Transverse colon (tissue), 4 donors: ENCODE results near the gene NECTIN1. TPM values are rescaled to one million over a fixed set of nuclear protein-coding genes. Genes with fewer than 3 reads are reported as not detected.

Experiments used
- DNase-seq: peaks from one replicate; pipeline ENCODE4 v3.0.0-alpha.2; 2019
- H3K27ac ChIP-seq, 4 donors: fragments of 200-600 bp; sonication (generic); 2 replicates each; pipeline ENCODE4 v1.5.1; 2016 to 2018; ENCODE audit warnings: inconsistent platforms in 4 of 4
- H3K27me3 ChIP-seq: fragments of 200-600 bp; sonication (generic); 2 replicates; pipeline ENCODE4 v1.5.1; 2017; ENCODE audit warnings: inconsistent platforms
- H3K36me3 ChIP-seq, 4 donors: fragments of 200-600 bp; sonication (generic); 2 replicates each; pipeline ENCODE4 v1.5.1; 2017 to 2019; ENCODE audit warnings: inconsistent platforms in 4 of 4
- H3K4me1 ChIP-seq, 4 donors: fragments of 200-600 bp; sonication (generic); 2 replicates each; pipeline ENCODE4 v1.5.1; 2017 to 2020; ENCODE audit warnings: inconsistent platforms in 4 of 4
- H3K4me3 ChIP-seq, 4 donors: fragments of 200-600 bp; sonication (generic); 1 replicate in 1 of 4; 2 replicates in 3 of 4; pipeline versions ENCODE4 v1.5.1 to v1.6.1; 2017 to 2019; ENCODE audit warnings: inconsistent platforms in 4 of 4
- H3K9me3 ChIP-seq, 2 donors: fragments of 200-600 bp; sonication (generic); 2 replicates each; pipeline ENCODE4 v1.5.1; 2017 to 2019; ENCODE audit warnings: inconsistent platforms in 2 of 2
- EP300 ChIP-seq: sonication (generic); formaldehyde crosslinking; IDR thresholded peaks from one replicate; pipeline ENCODE4 v1.6.1; 2017; ENCODE audit warnings: antibody characterized with exemption, low read depth
- POLR2A ChIP-seq: fragments of 450-650 bp; IDR thresholded peaks from one replicate; pipeline ENCODE4 v1.6.1; 2016; ENCODE audit warnings: antibody characterized with exemption, mild to moderate bottlenecking, moderate library complexity
- POLR2AphosphoS5 ChIP-seq, 3 donors: sonication (generic); formaldehyde crosslinking; IDR thresholded peaks; one replicate each; pipeline ENCODE4 v1.6.1; 2016; ENCODE audit warnings: antibody characterized with exemption in 3 of 3
- WGBS, 2 donors: methylation state at CpG; one replicate each; pipeline ENCODE4 v1.1.5; 2018; ENCODE audit warnings: low coverage in 1 of 2; 5-methylcytosine and 5-hydroxymethylcytosine counted together
- in situ Hi-C, 4 donors: fragments of 200-750 bp; cut with MboI; loops; one replicate each; pipeline versions ENCODE4 v1.15.0 to v1.15.1; 2017; ENCODE audit warnings: low sequenced_read_pairs in 3 of 4, low pct_ligation_motif_present in 1 of 4, low pct_unique_long_range_greater_than_20kb in 1 of 4
- intact Hi-C: fragments of 100-400 bp; cut with DNase I; formaldehyde crosslinking; loops from one replicate; pipeline ENCODE4 v1.15.1; 2023; ENCODE audit warnings: low total_unique reads
- total RNA-seq, 4 donors: library from RNA; depleted of rRNA; stranded (reverse); fragments of >200 nt; gene quantifications; one replicate each; pipeline ENCODE4 v1.1.0, GENCODE V29; 2016
- TF ChIP-seq, protein P1 (sequence below), 5 experiments: fragments of 200-600 bp in 3 of 5; fragments of 450-650 bp in 2 of 5; sonication (generic) in 3 of 5; IDR thresholded peaks; 1 replicate in 2 of 5; 2 replicates in 3 of 5; pipeline ENCODE4 v1.5.1; 2016 to 2017; ENCODE audit warnings: antibody characterized with exemption in 5 of 5, inconsistent platforms in 3 of 5, mild to moderate bottlenecking in 2 of 5, moderate library complexity in 1 of 5

The NECTIN1 gene
- total RNA-seq, 4 donors from 2014 or later, result 11.0 to 71.2 (median 12.6) TPM

DNA sequence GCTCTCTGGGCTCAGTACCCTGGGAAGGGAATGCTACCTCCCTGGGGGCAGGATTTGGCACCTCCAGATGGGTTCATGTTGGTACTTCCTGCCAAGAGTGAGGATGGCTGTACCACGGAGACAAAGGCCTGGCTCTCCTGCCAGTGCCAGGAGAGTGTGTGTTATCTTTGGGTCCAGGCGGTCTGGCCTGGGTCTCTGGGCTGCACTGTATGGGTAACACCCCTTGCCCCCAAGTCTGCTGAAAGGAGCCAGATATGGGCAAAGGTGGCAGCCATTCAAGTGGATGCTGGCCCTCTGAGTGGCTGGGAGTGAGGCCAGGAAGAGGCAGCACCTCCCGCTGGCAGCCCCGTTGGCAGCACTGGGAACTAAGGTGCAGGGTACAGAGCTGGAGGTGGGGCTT is 91.5 kb downstream of the NECTIN1 start:
- H3K36me3 ChIP-seq, result no peaks in the 10 kb centered on the region
- intact Hi-C loops, result no loop called here
- H3K9me3 ChIP-seq, result no peaks in the 10 kb centered on the region
- H3K27me3 ChIP-seq, result no peaks in the 10 kb centered on the region
- in situ Hi-C loops, result no loop called here
- 85% methylated on average over 4 of the region's 4 CpGs; no CpG with 5 or more reads in 1 of the 2 donors for WGBS, 2 donors
- H3K4me3 ChIP-seq, result no peak overlapping the region
- no peak overlapping the region for H3K27ac ChIP-seq
- H3K4me1 ChIP-seq, result no peaks in the 10 kb centered on the region
- DNase-seq, result no peak
- no peak for TF ChIP-seq POLR2A
- TF ChIP-seq POLR2AphosphoS5 (IDR thresholded peaks at IDR 0.05), result no peak
- TF ChIP-seq, protein P1, sequence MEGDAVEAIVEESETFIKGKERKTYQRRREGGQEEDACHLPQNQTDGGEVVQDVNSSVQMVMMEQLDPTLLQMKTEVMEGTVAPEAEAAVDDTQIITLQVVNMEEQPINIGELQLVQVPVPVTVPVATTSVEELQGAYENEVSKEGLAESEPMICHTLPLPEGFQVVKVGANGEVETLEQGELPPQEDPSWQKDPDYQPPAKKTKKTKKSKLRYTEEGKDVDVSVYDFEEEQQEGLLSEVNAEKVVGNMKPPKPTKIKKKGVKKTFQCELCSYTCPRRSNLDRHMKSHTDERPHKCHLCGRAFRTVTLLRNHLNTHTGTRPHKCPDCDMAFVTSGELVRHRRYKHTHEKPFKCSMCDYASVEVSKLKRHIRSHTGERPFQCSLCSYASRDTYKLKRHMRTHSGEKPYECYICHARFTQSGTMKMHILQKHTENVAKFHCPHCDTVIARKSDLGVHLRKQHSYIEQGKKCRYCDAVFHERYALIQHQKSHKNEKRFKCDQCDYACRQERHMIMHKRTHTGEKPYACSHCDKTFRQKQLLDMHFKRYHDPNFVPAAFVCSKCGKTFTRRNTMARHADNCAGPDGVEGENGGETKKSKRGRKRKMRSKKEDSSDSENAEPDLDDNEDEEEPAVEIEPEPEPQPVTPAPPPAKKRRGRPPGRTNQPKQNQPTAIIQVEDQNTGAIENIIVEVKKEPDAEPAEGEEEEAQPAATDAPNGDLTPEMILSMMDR (IDR thresholded peaks at IDR 0.05), result no peak
- no peak for TF ChIP-seq EP300

- intact Hi-C loops, result no loop called here
- WGBS, 2 donors, result 90 to 94% methylated on average over 3 to 8 of the region's 8 CpGs
- Histone ChIP-seq H3K4me1 (no peaks in the 10 kb centered on the region), H3K36me3 (no peaks in the 10 kb centered on the region), H3K27me3 (no peaks in the 10 kb centered on the region), H3K27ac (no peak overlapping the region), H3K4me3 (no peak overlapping the region), H3K9me3 (no peaks in the 10 kb centered on the region)
- TF ChIP-seq POLR2AphosphoS5 (IDR thresholded peaks at IDR 0.05), result no peak
- TF ChIP-seq, protein P1 (IDR thresholded peaks at IDR 0.05), result no peak
- TF ChIP-seq EP300, result no peak
- no peak for TF ChIP-seq POLR2A
- in situ Hi-C loops, result no loop called here
- no peak for DNase-seq
Measured at GRCh38 chr11:119635776-119636175, 93.2 kb downstream of the NECTIN1 start.

GRCh38 chr11:119635041-119635740 is 93.8 kb downstream of the NECTIN1 start:
- TF ChIP-seq POLR2A, result no peak
- TF ChIP-seq, protein P1 (IDR thresholded peaks at IDR 0.05), result no peak
- TF ChIP-seq POLR2AphosphoS5 (IDR thresholded peaks at IDR 0.05), result no peak
- TF ChIP-seq EP300, result no peak
- WGBS, 2 donors, result 78% methylated on average over 19 of the region's 21 CpGs; no CpG with 5 or more reads in 1 of the 2 donors
- Histone ChIP-seq H3K36me3 (no peaks in the 10 kb centered on the region), H3K27me3 (no peaks in the 10 kb centered on the region), H3K9me3 (no peaks in the 10 kb centered on the region), H3K27ac (no peak overlapping the region), H3K4me3 (no peak overlapping the region), H3K4me1 (no peaks in the 10 kb centered on the region)
- no peak for DNase-seq
- in situ Hi-C loops, result no loop called here
- intact Hi-C loops, result no loop called here

- no peak overlapping the region for H3K27ac ChIP-seq
- H3K9me3 ChIP-seq, result no peaks in the 10 kb centered on the region
- in situ Hi-C loops (no loop called here), intact Hi-C loops (no loop called here)
- DNase-seq, result no peak
- H3K4me1 ChIP-seq, result no peaks in the 10 kb centered on the region
- H3K4me3 ChIP-seq, result no peak overlapping the region
- no peaks in the 10 kb centered on the region for H3K36me3 ChIP-seq
- TF ChIP-seq POLR2AphosphoS5 (IDR thresholded peaks at IDR 0.05) (no peak), EP300 (no peak)
- TF ChIP-seq, protein P1 (IDR thresholded peaks at IDR 0.05), result no peak
- H3K27me3 ChIP-seq, result no peaks in the 10 kb centered on the region
- 84% methylated on average over 15 of the region's 15 CpGs; no CpG with 5 or more reads in 1 of the 2 donors for WGBS, 2 donors
Measured at GRCh38 chr11:119634301-119634700, 94.7 kb downstream of the NECTIN1 start.
